KOPT-K1 (cell line): ENCODE data around the gene SEC22A.

Experiments used
- H3K27ac ChIP-seq: fragments of 200-600 bp; sonication (generic); 2 replicates; pipeline ENCODE4 v1.5.1; 2016; ENCODE audit warnings: antibody characterized with exemption, mild to moderate bottlenecking, low read depth, low read length; ENCODE audit not compliant: poor library complexity, severe bottlenecking
- H3K36me3 ChIP-seq: fragments of 200-600 bp; sonication (generic); 2 replicates; pipeline ENCODE4 v1.5.1; 2017; ENCODE audit warnings: antibody characterized with exemption, mild to moderate bottlenecking, low read length, moderate library complexity; ENCODE audit not compliant: insufficient read depth
- H3K9me3 ChIP-seq: fragments of 200-600 bp; sonication (generic); 2 replicates; pipeline ENCODE4 v1.5.1; 2017; ENCODE audit warnings: antibody characterized with exemption, low read length, mild to moderate bottlenecking; ENCODE audit not compliant: insufficient read depth, poor library complexity, severe bottlenecking

The SEC22A gene

DNA sequence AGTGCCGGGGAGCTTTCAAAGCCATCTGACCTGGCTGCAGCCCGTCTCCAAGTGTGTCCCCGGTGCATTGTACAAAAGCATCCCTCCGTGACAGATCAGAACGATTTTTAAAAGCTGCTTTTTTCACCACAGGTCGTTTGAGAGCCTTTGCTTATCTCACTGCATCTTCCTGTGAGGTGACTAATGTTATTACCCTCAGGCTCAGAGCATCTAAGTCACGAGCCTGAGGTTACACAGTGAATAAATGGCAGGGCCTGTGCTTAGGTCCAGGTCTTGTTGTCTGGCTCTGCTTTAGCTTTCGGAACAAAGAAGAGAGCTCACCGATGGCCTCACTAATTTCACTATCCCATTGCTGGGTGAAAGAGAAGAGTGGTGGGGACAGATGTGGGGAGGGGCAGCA is 83.3 kb downstream of the SEC22A start:
- H3K36me3 ChIP-seq: no peaks in the 10 kb centered on the region
- no peak overlapping the region for H3K27ac ChIP-seq
- no peaks in the 10 kb centered on the region for H3K9me3 ChIP-seq

DNA sequence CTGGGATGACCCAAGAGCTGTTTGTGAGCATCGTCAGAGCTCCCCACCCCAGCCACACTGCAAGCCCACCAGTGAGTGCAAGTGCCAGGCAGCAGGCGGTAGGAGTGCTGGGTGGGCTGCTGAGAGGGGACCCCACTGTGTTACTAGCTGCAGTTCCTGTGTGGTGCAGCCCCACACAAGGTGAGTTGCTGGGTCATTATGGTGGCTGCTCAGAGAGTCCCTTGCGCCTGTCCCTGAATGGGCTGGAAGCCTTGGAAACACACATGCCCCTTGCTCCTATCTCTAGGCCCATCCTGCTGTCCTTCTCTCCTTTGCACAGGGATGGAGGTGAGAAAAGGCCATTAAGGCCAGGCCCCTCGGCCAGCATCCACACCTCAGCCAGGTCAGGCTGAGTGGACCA is 83.7 kb downstream of the SEC22A start:
- no peak overlapping the region for H3K27ac ChIP-seq
- no peaks in the 10 kb centered on the region for H3K9me3 ChIP-seq
- H3K36me3 ChIP-seq: no peaks in the 10 kb centered on the region

DNA sequence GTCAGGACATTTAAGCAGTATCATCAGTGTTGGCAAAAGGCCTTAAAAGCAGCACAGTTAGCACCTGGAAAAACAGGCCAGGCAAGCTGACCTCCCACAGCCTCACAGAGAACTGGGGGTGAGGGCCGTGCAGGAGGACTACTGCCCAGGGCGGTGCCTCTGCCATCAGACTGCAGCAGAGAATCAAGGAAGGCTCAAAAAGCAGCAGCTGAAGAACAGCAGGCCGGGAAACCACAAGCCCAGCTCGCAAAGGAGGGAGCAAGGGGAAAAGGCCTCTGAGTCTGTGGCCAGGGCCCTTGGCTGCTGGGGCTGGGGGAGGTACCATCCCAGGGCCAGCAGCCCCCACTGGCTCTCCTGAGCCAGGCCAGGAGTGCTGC is 84.2 kb downstream of the SEC22A start:
- Histone ChIP-seq H3K27ac (no peak overlapping the region), H3K9me3 (no peaks in the 10 kb centered on the region), H3K36me3 (no peaks in the 10 kb centered on the region)

DNA sequence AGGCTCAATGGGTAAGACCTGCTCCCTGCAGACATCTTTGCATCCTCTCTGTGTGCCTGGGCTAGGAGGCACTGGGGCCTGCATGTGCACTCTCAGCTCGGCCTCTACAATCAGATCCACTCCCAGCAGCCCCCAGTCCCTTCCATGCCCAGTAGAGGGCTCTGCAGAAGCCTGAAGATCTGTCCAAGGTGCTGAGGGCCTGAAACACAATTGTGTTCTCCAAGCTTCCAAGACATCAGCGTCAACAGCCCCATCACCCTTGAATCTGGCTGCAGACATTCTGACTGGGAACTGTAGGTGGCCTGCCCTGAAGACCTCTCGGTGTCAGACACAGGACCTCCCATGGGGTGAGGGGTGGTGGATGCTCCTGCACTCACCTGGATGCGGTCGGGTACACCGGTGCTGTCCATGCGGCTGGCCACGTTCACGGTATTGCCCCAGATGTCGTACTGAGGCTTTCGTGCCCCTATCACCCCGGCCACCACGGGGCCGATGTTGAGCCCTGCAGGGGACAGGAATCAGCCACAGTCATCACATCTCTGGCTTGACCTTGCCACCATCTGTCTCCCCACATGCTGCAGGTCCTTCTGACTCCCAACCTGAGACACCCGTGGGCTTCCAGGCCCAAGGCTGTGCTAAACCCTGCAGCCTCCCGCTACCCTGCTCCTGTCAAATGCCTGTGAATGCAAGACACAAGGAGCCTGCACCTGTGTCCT is 84.7 kb downstream of the SEC22A start:
- H3K9me3 ChIP-seq: no peaks in the 10 kb centered on the region
- H3K27ac ChIP-seq: no peak overlapping the region
- H3K36me3 ChIP-seq: no peaks in the 10 kb centered on the region

DNA sequence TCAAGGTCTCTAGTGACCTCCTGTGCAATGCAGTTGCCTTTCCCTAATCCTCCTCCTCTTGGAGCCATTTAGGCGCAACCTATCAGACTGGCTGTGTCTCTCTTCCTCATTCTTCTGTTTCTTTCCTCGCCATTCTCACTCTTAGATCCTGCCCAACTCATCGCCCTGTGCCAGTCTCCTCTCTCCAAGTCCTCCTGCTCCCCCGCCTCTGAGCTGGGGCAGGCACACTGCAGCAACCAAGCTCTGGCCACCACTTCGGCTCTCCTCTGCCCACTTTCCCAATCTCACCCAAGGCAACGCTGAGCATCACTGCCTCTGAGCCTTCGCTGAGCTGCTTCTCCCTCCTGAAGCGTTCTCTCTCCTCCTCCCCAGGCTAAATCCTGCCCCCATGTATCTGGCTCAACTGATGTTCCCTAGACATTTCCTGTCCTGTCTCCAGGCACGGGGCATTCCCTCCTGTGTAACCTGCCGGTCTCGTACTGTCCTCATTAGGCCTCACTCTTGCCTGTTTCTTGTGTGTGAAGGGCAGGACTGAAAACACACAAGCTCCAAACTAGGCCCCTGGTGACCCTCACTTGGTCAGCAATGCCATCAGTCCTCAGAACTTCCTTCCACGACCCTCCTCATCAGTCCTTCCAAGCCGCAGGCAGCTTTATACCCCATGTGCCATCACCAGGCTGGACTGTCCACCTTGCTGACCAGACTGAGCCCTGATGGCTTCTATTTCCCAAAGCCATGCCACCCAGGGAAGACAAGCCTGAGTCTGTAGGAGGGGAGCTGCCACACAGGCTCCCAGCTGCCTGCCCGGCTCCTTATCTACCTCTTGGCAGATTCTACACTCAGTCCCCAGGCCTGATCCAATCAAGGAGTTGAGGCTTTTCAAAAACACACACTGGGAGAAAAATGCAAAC is 85.6 kb downstream of the SEC22A start:
- no peaks in the 10 kb centered on the region for H3K36me3 ChIP-seq
- no peaks in the 10 kb centered on the region for H3K9me3 ChIP-seq
- H3K27ac ChIP-seq: no peak overlapping the region

DNA sequence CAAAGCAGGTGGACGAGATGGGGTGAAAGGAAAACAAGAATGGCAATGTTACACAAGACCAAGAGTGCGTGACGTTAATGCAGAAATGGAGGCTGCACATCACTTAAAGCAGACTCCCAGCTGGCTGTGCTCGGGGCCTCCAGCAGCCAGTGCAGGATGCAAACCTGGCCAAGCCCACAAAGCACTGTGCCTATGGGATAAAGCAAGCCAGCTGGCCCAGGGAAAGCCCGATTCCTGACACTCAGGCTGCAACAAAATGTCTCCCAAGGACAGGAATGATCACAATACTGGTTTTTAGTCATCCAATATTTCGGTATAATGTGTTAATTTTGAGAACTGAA is 86.2 kb downstream of the SEC22A start:
- Histone ChIP-seq H3K9me3 (no peaks in the 10 kb centered on the region), H3K36me3 (no peaks in the 10 kb centered on the region), H3K27ac (no peak overlapping the region)

DNA sequence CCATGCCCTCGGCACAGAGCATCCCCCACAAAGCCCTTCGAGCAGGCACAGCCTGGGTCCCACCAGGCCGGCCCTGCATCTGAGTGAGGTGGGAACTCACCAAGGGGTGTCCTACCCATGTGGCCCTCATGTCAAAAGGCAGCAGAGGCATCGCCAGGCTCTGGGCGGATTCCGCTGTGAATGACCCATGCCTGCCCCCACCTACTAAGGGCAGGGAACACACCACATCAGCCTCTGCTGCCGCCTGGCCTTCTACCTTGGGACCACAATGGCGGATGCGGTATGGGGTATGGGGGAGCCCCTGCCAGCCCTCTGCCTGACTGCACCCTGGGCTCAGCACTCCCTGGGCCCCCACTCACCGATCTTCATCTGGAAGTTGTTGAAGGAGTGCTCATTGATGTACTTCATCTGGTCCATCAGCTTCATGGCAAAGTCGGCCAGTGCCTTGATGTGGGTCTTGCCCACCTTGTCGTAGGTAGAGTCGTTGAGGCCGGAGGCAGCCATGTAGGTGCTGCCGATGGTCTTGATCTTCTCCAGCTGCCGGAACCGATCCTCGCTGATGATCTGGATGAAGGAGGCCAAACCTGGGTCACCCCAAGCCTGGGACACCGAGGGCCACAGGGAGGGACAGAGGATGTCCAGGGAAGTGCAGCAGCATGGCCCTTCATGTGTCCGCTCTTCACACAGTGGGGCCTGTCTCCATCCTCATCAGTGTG is 87.8 kb downstream of the SEC22A start:
- H3K9me3 ChIP-seq: no peaks in the 10 kb centered on the region
- no peaks in the 10 kb centered on the region for H3K36me3 ChIP-seq
- H3K27ac ChIP-seq: no peak overlapping the region

DNA sequence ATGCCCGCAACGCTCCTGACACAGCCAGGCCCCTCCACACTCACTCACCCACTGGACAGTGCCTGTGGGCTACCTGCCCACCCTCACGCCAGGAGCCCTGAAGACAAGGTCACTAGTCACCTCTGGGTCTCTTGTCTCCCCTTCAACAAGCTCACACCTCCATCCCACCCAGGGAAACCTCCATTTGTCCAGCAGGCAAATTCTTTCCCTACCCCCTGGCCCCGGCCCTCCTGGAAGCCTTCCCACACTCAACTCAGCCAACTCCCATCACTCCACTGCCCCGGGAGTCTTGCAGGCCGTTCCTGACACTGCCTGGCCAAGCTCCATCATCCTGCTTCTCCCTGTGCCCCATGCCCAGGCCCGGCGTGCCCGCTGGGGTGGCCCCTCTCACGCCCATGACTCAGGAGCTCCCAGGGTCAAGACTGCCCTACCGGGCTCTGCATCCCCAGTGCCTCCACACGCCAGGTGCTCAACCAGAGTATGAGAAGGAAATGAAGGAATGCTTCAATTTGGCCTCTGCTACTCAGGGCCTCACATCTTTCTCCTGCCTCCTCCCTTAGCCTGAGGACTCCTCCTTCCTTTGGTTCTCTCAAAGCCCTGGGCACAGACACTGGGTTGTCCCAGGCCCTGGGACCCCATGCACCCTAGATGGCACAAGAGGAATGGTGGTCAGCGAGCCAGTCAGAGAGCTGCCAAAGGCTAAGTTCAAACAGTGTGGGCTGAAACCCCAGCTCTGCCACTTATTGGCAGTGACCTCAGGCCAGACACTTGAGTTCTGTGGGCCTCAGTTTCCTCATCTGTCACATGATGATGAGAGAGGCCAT is 88.6 kb downstream of the SEC22A start:
- H3K9me3 ChIP-seq: no peaks in the 10 kb centered on the region

DNA sequence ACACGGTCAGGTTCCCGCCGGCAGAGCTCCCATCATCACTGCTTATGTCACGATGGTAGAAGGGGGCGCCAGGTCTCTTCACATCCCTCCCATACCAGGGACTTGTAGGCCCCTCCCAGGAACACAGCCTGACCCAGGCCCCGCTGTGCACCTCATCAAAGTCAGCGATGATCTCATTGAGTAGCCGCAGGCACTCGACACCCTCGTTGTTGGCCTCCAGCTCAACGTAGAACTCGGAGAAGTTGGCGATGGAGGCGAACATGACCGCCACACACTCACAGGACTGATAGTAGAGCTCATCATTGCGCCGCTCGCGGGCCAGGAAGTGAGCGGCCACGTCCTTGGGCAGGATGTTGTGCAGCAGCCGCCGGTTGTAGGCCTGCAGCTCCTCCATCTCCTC is 89.2 kb downstream of the SEC22A start:
- H3K27ac ChIP-seq: no peak overlapping the region
- no peaks in the 10 kb centered on the region for H3K36me3 ChIP-seq
- no peaks in the 10 kb centered on the region for H3K9me3 ChIP-seq

More for the DNA sequence above, 88.6 kb downstream of the SEC22A start:
- Histone ChIP-seq H3K36me3 (no peaks in the 10 kb centered on the region), H3K27ac (no peak overlapping the region)

DNA sequence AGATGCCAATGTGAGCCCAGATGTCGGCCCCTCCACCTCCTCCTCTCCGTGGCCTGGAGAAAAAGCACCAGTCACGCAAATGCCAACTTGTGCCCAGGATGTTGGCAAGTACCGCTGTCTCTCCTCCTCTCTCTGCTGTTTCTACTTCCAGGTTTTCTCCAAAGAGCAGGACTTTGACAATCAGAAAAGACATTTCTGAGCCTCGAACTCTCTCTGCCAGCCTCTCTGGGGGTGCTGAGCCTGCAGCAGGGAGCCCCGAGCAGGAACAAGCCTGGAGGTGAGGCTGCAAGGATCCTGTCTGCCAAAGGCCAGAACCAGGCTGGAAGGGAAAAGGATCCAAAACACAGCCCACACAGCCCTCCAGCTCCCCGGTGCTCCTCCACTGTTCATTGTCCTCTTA is 89.7 kb downstream of the SEC22A start:
- Histone ChIP-seq H3K36me3 (no peaks in the 10 kb centered on the region), H3K9me3 (no peaks in the 10 kb centered on the region), H3K27ac (no peak overlapping the region)

DNA sequence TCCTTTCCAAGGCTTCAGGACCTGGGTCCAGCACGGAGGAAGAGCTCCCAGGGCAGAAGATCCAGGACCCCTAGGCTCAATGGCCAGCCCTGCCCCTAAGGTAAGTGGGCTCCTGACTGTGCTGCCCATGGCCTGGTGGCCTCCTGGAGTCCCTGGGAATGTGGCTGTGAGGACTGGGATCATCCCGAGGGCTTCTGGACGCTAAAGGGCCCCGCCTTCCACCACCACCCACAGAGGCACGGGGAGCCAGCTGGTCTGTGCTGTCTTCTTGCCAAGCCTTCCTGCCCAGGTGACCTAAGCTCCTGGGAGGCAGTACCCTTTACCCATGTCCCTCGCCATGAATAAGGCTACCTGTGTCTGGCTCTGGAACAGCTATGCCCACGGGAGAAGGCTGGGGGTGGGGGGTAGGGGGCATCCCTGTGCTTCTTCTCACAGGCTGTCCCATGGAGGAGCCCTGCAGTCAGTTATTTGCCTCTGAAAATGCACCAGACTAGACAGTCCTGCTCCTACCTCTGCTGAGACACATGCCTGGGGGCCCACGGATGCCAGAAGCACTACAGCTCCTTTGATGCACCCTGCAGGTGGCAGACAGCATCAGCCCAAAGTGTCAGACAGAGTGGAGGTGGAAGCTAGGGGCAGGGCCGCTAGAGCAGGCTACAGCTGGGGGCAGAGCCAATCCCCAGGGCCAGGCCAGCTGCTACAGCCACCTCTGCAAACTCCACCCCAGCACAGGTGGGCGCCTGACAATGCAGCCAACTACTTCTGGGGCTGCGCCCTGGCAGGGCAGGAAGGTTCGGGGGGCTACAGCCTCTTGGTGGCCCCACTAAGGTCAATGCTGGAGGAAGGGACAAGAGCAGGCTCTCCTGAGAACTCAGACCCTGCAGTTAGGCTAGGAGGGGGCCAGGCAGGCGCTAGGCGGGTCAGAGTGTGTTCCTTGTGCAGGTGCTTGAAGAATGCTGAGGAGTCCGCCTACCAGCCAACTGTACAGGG is 90.9 kb downstream of the SEC22A start:
- H3K9me3 ChIP-seq: no peaks in the 10 kb centered on the region
- no peaks in the 10 kb centered on the region for H3K36me3 ChIP-seq
- H3K27ac ChIP-seq: no peak overlapping the region

DNA sequence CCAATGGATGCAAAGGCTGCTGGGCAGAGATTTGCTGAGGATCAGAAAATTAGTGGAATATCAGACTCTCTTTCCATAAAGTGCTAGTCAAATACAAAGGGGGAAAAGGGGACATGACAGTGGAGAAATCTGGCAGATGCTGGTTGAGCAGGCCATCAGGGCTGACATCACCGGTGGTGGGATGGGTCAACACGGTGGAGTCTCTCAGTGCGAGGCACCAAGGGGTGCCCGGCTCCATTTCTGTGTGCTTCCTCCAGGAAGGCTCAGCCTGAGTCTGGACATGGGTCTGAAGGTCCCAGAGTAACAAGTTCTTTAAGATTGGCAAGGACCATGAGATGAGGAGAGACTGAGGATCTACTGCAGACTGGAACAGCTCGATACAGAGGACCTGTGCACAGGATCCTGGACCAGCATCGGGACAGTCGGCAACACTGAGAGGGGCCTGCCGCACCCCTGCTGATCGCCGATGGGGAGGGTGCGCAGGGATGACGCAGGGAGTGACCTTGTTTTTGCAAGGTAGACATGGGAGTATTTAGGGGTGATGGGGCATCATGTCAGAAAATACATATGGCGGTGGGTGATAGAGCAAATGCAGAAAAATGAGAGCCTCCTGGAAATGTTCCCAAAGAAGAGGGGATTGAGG is 92.7 kb downstream of the SEC22A start:
- Histone ChIP-seq H3K9me3 (no peaks in the 10 kb centered on the region), H3K27ac (no peak overlapping the region), H3K36me3 (no peaks in the 10 kb centered on the region)

DNA sequence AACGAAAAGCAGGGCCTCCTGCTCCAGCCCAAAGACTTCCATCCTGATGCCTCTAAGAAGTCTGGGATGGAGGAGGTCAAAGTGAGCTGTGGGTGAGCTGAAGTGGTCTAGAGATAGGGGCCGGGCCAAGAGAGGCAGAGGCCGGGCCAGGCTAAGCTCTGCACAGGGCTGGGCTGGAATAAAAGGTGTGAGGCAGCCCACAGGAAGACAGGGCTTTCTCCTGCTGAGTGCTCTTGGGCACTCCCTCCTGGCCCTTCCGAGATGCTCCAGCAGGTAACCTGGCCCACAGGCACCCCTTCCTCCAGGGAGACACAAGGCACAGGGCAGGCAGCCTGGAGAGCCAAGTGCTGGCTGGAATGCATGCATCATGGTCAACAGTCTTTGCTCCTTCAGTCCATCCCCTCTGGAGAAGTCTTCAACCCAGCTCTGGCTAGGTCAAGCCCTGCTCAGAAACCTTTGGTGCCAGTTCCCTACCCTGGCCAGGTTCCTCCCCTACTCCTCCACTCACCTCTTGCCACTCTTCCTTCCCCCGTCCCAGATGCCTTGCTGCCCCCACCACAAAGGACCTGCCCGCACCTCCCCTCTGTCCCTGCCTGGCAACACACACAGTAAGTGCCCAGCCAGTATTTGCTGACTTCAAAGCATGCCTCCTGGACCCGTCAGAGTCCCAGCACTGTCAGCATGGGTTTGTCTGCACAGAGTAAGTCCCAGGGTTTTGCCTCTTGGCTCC is 93.6 kb downstream of the SEC22A start:
- Histone ChIP-seq H3K9me3 (no peaks in the 10 kb centered on the region), H3K36me3 (no peaks in the 10 kb centered on the region)

More for the DNA sequence above, 93.6 kb downstream of the SEC22A start:
- no peak overlapping the region for H3K27ac ChIP-seq
